GM18519 (cell line): Measurements from ENCODE around the gene VEGFB.

Experiments
- ATAC-seq: cut with Tn5 transposase; IDR thresholded peaks from one replicate; pipeline ENCODE4 v1.9.1; 2021; ENCODE audit warnings: mild to moderate bottlenecking, moderate library complexity; ENCODE audit not compliant: unreplicated experiment, low FRiP score

The VEGFB gene

DNA sequence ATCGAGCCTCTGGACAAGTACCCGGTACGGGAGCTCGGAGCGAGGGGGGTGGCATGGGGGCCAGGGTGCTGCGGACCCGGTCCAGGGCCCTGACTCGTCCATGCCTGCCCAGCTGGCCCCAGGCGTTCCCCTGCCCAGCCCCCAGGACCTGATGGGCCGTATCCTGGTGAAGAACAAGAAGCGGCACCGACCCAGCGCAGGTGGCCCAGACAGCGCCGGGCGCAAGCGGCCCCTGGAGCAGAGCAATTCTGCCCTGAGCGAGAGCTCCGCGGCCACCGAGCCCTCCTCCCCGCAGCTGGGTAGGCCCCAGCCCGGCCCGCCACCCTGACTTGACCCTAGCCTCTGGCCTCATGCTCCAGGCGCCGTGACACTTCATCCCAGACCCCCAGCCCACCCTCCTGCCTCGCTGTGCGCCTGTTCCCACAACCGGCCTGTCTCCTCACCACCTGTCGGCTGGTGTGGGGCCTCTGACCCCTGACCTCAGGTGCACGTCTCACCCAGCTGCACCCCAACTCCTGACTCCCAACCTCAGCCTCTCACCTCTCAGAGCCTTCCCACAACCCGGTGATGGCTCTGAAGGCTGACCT is 24.7 kb downstream of the VEGFB start:
- no peak for ATAC-seq

DNA sequence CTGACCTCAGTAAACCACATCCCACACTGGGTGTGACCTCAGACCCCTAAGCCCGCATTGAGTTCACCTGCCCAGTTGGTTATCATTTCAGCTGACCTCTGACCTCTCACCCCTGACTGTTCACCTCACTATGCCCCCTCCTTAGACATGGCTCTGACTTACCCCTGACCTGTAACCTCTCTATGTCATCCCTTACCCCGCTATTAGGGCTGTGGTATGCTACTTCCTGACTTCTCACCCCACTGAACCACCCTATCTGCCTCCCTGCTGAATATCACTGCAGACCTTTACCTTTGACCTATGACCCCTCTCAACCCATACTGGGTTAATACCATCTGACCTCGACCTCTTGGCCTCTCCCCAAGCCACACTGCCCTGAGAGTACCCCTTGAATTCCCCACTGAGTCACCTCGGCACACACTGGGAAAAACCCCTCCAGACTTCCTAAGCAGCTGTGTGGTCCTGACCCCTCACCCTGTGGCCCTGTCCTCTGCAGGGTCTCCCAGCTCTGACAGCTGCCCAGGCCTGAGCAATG is 25.2 kb downstream of the VEGFB start:
- ATAC-seq: no peak

DNA sequence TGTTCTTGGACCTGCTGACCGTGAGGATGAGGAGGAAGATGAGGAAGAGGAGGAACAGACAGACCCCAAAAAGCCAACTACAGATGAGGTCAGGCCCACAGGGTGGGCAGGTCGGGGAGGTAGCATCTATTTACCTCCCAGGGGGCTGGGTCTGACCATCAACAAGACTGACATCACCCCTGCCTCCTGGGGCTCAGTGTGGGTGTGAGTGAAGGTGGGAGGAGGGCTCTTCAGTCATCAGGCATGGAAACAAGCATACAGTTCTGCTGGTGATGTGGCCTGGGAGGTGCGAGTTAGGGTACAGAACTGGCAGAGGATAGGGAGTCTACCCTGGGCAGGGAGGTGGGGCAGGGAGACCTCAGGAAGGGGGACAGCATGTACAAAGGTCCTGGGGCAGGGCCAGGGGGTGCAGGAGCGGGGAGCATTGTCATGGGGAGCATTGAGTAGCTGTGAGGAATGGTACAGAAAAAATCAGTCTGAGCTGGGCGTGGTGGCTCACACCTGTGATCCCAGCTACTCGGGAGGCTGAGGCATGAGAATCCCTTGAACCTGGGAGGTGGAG is 25.8 kb downstream of the VEGFB start:
- no peak for ATAC-seq

- ATAC-seq: no peak
Observed at GRCh38 chr11:64261556-64262080, 27.2 kb downstream of the VEGFB start.

GRCh38 chr11:64262271-64263002 is 28.1 kb downstream of the VEGFB start:
- no peak for ATAC-seq

- ATAC-seq: no peak
Observed at GRCh38 chr11:64263021-64263946, 28.9 kb downstream of the VEGFB start.

- no peak for ATAC-seq
Observed at GRCh38 chr11:64263947-64264317, 29.5 kb downstream of the VEGFB start.

DNA sequence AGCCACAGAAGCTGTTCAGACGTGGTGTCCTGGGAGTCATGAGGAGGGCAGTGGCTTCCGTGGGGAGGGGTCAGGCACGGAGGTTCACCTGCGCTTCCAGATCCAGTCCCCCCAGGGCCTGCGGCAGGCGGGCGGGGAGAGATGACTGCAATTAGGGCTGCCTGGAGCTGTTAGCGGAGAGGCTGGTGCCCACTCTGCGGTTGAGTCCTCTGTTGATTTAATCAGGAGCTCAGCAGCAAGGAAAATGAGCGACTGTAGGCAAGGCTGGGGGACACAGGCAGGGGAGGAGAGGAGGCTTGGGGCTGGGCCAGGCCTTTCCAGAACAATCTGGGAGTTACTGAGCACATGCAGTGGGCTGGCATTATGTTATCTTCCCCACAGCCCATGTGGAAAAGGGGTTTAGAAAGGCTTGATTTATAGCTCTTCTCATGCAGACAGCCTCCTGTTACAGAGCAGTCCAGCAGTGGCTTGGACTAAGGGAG is 30.0 kb downstream of the VEGFB start:
- no peak for ATAC-seq

GRCh38 chr11:64265176-64266160 is 31.1 kb downstream of the VEGFB start:
- no peak for ATAC-seq

GRCh38 chr11:64266339-64266738 is 32.0 kb downstream of the VEGFB start:
- no peak for ATAC-seq

GRCh38 chr11:64267207-64267945 is 33.0 kb downstream of the VEGFB start:
- ATAC-seq: no peak

DNA sequence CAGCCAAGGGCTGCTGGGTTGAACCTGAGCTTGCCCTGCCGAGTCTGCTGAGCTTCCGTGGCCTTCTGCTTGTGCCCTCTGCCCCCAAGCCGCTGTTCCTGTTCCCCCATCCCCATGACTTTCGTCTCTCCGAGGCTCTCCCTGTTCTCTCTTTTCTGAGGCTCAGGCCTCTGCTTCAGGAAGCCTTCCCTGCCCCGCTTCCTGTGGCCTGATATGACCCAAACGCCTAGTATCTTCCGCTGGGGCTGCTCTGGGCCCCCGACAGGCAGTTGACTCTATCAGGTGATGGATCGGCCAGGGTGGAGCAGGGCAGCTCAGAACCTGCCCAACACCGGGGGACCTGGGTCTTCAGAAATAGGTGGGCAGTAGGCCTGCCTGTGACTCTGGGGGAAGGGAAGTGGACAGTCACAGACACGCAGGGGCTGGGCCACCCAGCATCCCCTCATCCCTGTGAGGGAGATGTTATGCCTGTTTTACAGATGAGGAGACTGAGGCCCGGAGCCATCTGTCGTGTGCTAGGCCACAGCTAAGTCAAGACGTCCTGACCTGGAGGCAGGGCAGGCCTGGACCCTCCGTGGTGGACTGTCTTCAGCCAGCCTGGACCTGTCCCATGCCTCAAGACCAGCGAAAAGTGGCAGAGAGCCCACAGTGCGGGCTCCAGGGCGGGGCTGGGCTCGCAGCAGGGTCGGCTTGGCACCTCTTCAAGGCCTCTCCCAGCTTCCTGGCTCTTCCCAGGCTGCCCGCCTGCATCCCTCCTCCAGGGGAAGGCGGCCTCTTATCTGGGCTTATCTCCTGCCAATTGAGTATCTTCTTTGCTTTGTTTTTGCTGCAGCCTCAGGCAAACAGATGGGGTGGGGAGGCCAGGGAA is 33.9 kb downstream of the VEGFB start:
- ATAC-seq: no peak

- peak; percentile 11 for ATAC-seq
Observed at GRCh38 chr11:64268893-64269539, 34.6 kb downstream of the VEGFB start.

GRCh38 chr11:64269540-64270220 is 35.3 kb downstream of the VEGFB start:
- ATAC-seq: peak; percentile 44

GRCh38 chr11:64275031-64275800 is 40.8 kb downstream of the VEGFB start:
- no peak for ATAC-seq

DNA sequence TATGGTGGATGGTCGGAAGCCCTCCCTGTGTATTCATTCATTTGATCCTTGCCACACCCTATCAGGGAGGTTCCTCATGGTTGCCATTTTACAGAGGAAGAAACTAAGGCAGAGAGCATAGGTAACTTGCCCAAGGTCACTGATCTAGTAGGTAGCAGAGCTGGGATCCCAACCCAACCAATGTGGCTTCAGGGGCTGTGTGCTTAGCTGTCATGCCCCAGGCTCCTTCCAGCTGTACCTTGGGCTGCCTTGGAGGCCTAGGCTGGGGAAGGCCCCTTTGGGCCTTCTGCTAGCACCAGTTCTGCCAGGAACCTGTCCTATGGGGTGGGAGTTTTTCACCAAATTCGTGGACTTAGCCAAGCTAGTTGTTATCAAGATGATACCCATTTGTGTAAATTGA is 41.5 kb downstream of the VEGFB start:
- no peak for ATAC-seq
